ENCODE measurements around the gene FADS2.

Gene FADS2

DNA sequence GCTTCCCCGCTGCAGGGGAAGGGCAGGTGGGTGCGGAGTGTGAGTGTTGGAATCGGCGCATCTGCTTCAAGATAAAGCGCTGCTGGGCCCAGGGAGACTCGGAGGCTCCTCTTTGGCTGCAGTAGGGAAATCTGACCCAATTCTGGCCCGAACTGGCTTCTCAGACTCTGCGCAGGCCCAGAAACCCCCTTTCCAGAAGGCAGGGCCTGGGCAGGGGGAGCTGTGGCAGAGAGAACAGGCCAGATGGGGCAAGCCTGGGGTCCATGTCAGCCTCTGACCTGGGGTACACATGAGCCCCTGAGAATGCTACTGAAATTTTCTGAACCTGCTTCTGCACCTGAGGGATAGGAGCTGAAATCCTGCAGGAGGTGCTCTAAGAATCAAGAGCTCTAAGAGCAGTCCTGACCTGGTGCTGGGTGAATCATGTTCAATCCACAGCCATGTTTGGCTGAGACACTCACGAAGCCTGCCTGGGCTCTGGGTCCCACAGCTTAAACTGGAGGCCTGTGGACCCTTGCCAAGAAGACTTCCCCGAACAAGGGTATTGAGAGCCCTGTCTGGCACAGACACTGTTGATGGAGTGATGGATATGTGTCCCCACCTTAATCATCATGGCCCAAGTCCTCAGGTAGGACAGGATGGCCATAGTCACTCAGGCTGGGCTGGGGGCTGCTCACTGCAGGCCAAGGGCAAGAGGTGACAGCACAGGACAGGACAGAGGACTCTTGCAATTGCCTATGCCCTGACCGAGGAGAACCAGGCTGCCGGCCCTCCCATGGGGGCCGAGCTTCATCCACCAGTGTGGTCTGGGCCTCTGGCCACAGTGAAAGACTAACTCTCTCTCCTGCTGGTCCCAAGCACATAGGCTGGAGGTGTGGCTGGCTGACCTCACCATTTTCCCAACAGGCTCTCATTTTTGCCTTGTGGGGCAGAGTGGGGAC lies 82.4 kb downstream of the FADS2 start:
- no peak for TF ChIP-seq CTCF (IDR thresholded peaks at IDR 0.05; ENCODE audit: insufficient read depth, low read depth, low read length, missing control alignments)
- H3K4me3 ChIP-seq (ENCODE audit: low read length) = no peak overlapping the region
- DNase-seq (ENCODE audit: low read depth) = no peak

GRCh38 chr11:61911128-61911700 lies 83.1 kb downstream of the FADS2 start:
- DNase-seq (ENCODE audit: low read depth) = no peak
- TF ChIP-seq CTCF (IDR thresholded peaks at IDR 0.05; ENCODE audit: insufficient read depth, low read depth, low read length, missing control alignments) = no peak
- no peak overlapping the region for H3K4me3 ChIP-seq (ENCODE audit: low read length)

DNA sequence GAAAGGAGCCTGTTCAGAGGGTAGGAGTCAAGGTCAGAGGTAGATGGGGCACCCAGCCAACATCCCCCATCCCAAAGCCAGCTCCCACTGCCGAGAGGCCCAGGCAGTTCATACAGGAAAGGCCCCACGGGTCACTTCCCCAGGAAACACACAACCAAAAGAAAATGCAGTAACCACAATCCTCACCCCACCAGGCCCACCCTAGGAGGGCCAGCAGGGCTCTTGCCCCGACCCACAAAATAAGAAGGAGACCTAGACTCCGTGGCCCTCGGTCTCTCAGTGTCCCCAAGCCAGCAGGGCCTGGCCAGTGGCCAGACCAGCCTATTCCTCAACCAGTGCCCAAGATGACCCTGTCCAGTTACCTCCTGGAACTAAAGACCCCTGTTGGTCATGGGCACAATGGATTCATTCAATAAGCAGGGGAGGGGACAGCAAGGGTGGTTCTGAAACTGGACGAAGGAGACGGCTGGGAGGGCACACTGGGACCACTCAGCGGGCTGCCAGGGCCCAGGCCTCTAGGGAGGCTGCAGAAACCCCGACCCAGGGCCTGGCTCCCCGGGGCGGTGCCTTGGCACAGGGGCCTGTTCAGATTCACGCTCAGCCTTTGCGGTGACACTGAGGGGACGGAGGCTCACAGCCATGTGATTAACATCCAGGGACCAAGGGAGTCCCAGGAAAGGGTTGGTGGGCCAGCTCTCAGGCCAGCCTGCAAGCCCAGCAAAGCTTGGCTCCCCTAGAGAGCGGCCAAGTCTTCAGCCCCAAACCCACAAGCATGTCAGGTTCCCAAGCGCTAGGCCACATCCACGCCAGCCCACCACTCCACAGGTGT lies 83.8 kb downstream of the FADS2 start:
- no peak for TF ChIP-seq CTCF (IDR thresholded peaks at IDR 0.05; ENCODE audit: insufficient read depth, low read depth, low read length, missing control alignments)
- no peak overlapping the region for H3K4me3 ChIP-seq (ENCODE audit: low read length)
- DNase-seq (ENCODE audit: low read depth) = no peak

- H3K4me3 ChIP-seq (ENCODE audit: low read length) = no peak overlapping the region
- no peak for TF ChIP-seq CTCF (IDR thresholded peaks at IDR 0.05; ENCODE audit: insufficient read depth, low read depth, low read length, missing control alignments)
- no peak for DNase-seq (ENCODE audit: low read depth)
These were observed 84.4 kb downstream of the FADS2 start for GRCh38 chr11:61912530-61912898.

DNA sequence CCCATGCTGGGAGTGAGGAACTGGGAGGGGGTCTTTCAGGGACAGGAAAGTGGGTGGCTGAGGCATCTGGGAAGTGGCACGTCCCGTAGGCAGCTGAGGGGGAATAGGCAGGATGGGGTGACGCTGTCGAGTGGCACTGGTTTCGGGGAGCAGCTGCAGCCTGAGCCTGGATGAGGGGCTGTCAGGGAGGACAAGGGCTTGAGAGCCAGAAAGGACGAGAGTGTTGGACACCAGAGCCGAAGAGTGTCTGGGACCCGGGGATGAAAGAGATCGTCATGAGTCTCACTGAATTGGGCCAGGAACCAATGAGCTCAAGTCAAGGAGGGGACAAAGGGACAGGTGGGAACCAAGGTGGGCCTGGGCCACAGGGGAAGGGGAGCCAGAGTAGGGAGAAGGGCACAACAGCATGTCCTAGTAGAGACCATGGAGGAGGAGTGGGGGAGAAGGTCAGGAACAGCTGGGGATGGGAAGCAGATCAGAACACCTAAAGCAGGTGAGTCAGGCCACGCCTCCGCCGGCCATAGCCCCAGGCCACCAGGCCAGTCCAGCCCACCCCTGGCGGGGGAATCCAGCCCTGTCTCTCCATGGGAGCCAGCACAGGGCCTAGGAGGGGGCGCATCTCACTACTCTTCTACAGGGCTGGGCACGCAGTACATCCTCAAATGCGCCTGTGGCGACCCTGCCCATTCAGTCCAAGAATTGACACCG lies 85.0 kb downstream of the FADS2 start:
- no peak for DNase-seq (ENCODE audit: low read depth)
- H3K4me3 ChIP-seq (ENCODE audit: low read length) = no peak overlapping the region
- TF ChIP-seq CTCF (IDR thresholded peaks at IDR 0.05; ENCODE audit: insufficient read depth, low read depth, low read length, missing control alignments) = no peak

DNA sequence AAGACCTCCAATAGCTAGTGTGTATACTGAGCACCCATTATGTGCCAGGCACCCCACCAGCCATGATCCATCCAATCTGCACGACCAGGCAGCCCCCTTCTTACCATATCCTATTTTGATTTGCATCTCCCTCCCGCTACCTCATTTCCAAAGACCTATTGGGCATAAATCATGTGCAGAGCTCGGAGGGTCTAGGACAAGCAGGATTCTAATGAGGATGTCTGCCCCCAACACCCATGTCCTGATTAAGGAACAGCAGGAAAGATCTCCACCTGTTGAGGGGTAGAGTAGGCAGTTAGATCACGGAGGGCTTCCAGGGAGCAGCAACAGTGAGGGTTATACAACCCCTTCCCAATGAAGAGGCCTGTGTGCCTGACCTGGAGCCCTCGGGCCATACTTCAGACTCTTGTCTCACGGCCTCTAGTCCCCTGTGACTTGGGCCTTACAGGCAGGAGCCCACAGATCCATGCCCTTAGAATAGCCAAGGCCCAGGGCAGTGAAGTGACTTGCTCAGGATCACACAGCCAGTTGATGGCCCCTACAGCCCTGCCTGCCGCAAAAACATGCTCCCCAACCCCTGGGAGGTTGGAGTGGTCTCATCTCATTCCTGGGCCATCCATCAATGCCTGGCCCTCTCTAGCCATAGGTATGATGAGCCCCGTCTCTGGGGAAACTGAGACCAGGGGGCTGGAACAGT lies 85.7 kb downstream of the FADS2 start:
- no peak overlapping the region for H3K4me3 ChIP-seq (ENCODE audit: low read length)
- no peak for TF ChIP-seq CTCF (IDR thresholded peaks at IDR 0.05; ENCODE audit: insufficient read depth, low read depth, low read length, missing control alignments)
- DNase-seq (ENCODE audit: low read depth) = no peak
